CD14-positive monocyte (primary cell): ENCODE results near the gene PLCH1. TPM values are rescaled to one million over a fixed set of nuclear protein-coding genes. Genes with fewer than 3 reads are reported as not detected.

Source experiments
- DNase-seq, 3 donors: peaks; one replicate each; pipeline ENCODE4 v3.0.0-alpha.2; 2011 to 2022
- H2AFZ ChIP-seq: 2 replicates; pipeline ENCODE4 v1.6.0; 2012; ENCODE audit warnings: mild to moderate bottlenecking, low read depth, low read length, inconsistent platforms; ENCODE audit not compliant: insufficient read depth, poor library complexity, severe bottlenecking
- H3K27ac ChIP-seq, 2 donors: 1 replicate in 1 of 2; 2 replicates in 1 of 2; pipeline ENCODE4 v1.5.1; 2012 to 2013; ENCODE audit warnings: low read length in 2 of 2, control low read depth in 1 of 2, inconsistent platforms in 1 of 2, low read depth in 1 of 2, mild to moderate bottlenecking in 1 of 2
- H3K27me3 ChIP-seq, 2 donors: one replicate each; pipeline versions ENCODE4 v1.6.0 to v1.6.1; 2011 to 2013; ENCODE audit warnings: low read length in 2 of 2; ENCODE audit not compliant: control insufficient read depth in 2 of 2, insufficient read depth in 2 of 2
- H3K36me3 ChIP-seq, 2 donors: replicated peaks in 1 of 2; 1 replicate in 1 of 2; 2 replicates in 1 of 2; pipeline versions ENCODE4 v1.5.1 to v1.6.1; 2012 to 2013; ENCODE audit warnings: low read length in 2 of 2, control low read depth in 1 of 2, inconsistent platforms in 1 of 2, mild to moderate bottlenecking in 1 of 2; ENCODE audit not compliant: insufficient read depth in 2 of 2, control insufficient read depth in 1 of 2
- H3K4me1 ChIP-seq, 2 donors: 1 replicate in 1 of 2; 2 replicates in 1 of 2; pipeline versions ENCODE4 v1.5.1 to v1.6.1; 2012 to 2013; ENCODE audit warnings: low read length in 2 of 2, control low read depth in 1 of 2, inconsistent platforms in 1 of 2, mild to moderate bottlenecking in 1 of 2, moderate library complexity in 1 of 2; ENCODE audit not compliant: insufficient read depth in 2 of 2, control insufficient read depth in 1 of 2
- H3K4me2 ChIP-seq: replicated peaks from 2 replicates; pipeline ENCODE3; 2012; ENCODE audit warnings: low read length, moderate library complexity, mild to moderate bottlenecking; ENCODE audit not compliant: poor library complexity, severe bottlenecking; ENCODE audit errors: extremely low read depth
- H3K4me3 ChIP-seq, 3 experiments: fragments of 200-600 bp in 1 of 3; sonication (generic) in 1 of 3; replicated peaks in 1 of 3; 1 replicate in 2 of 3; 2 replicates in 1 of 3; pipeline ENCODE4 v1.5.1; 2011 to 2013; ENCODE audit warnings: low read length in 3 of 3, mild to moderate bottlenecking in 3 of 3, control low read depth in 2 of 3, low read depth in 2 of 3, inconsistent platforms in 1 of 3, moderate library complexity in 1 of 3
- H3K79me2 ChIP-seq: 2 replicates; pipeline ENCODE4 v1.6.0; 2012; ENCODE audit warnings: mild to moderate bottlenecking, control low read depth, inconsistent platforms, low read length, moderate library complexity; ENCODE audit not compliant: insufficient read depth
- H3K9ac ChIP-seq: 2 replicates; pipeline ENCODE4 v1.6.0; 2017; ENCODE audit warnings: low read length, mild to moderate bottlenecking; ENCODE audit not compliant: insufficient read depth, poor library complexity, severe bottlenecking
- H3K9me3 ChIP-seq, 2 donors: replicated peaks in 1 of 2; 1 replicate in 1 of 2; 2 replicates in 1 of 2; pipeline versions ENCODE4 v1.5.1 to v1.6.1; 2012 to 2013; ENCODE audit warnings: low read length in 2 of 2, control low read depth in 1 of 2; ENCODE audit not compliant: control insufficient read depth in 1 of 2, insufficient read depth in 1 of 2
- H4K20me1 ChIP-seq: 2 replicates; pipeline ENCODE4 v1.6.0; 2012; ENCODE audit warnings: mild to moderate bottlenecking, low read length, control low read depth, moderate library complexity; ENCODE audit not compliant: insufficient read depth
- H3K27ac Mint-ChIP-seq, 7 donors: one replicate each; pipeline ENCODE4 v1.8.0; 2020; ENCODE audit warnings: mild to moderate bottlenecking in 7 of 7, mixed read lengths in 7 of 7, moderate library complexity in 6 of 7, inconsistent platforms in 2 of 7
- H3K27me3 Mint-ChIP-seq, 3 donors: one replicate each; pipeline ENCODE4 v1.8.0; 2021 to 2022; ENCODE audit warnings: low read depth in 3 of 3, mild to moderate bottlenecking in 3 of 3, mixed read lengths in 3 of 3, moderate library complexity in 3 of 3, inconsistent platforms in 1 of 3
- H3K36me3 Mint-ChIP-seq, 2 donors: one replicate each; pipeline ENCODE4 v1.8.0; 2020; ENCODE audit warnings: mixed read lengths in 2 of 2, inconsistent platforms in 1 of 2, mild to moderate bottlenecking in 1 of 2
- H3K4me1 Mint-ChIP-seq: one replicate; pipeline ENCODE4 v1.8.0; 2020; ENCODE audit warnings: mild to moderate bottlenecking, mixed read lengths
- H3K4me3 Mint-ChIP-seq, 2 donors: one replicate each; pipeline ENCODE4 v1.8.0; 2020; ENCODE audit warnings: mild to moderate bottlenecking in 2 of 2, mixed read lengths in 2 of 2, moderate library complexity in 1 of 2
- H3K9me3 Mint-ChIP-seq, 7 donors: one replicate each; pipeline ENCODE4 v1.8.0; 2020 to 2022; ENCODE audit warnings: mixed read lengths in 7 of 7, mild to moderate bottlenecking in 6 of 7, moderate library complexity in 6 of 7, inconsistent platforms in 2 of 7
- WGBS: methylation state at CpG from one replicate; pipeline ENCODE4 v1.1.5; 2013; ENCODE audit warnings: missing lambda C conversion rate; ENCODE audit not compliant: insufficient coverage; 5-methylcytosine and 5-hydroxymethylcytosine counted together
- intact Hi-C, 2 donors: fragments of 100-400 bp; cut with micrococcal nuclease; formaldehyde crosslinking; loops; one replicate each; pipeline versions ENCODE4 v1.15.0 to v1.15.1; 2023
- polyA plus RNA-seq, 3 donors: library from polyadenylated mRNA; depleted of rRNA in 1 of 3; unstranded in 2 of 3; stranded (reverse) in 1 of 3; fragments of 300-500 nt in 2 of 3; fragments of >200 nt in 1 of 3; fragmentation: Illumina TruSeq in 2 of 3; gene quantifications; 1 replicate in 2 of 3; 2 replicates in 1 of 3; pipeline ENCODE4 v1.2.3, GENCODE V29; 2012 to 2021
- TF ChIP-seq, protein P1 (sequence below): fragments of 200-600 bp; IDR thresholded peaks from one replicate; pipeline ENCODE4 v1.8.0; 2022; ENCODE audit warnings: antibody characterized with exemption, mild to moderate bottlenecking

Gene PLCH1
- polyA plus RNA-seq, 3 donors: not detected

- Mint-ChIP-seq H3K9me3 (peaks cover 6 to 28% (median 17%) of the 10 kb centered on the region in 7 donors), H3K36me3 (no peaks in the 10 kb centered on the region), H3K4me1 (no peaks in the 10 kb centered on the region), H3K27me3 (peaks cover 0 to 1% (median 1%) of the 10 kb centered on the region in 3 donors), H3K4me3 (no peak overlapping the region), H3K27ac (no peak overlapping the region)
- no peaks in the 10 kb centered on the region for H3K4me1 ChIP-seq
- H3K4me3 ChIP-seq: no peak overlapping the region
- H3K79me2 ChIP-seq: no peaks in the 10 kb centered on the region
- no peak overlapping the region for H3K9ac ChIP-seq
- H3K27ac ChIP-seq: no peak overlapping the region
- H4K20me1 ChIP-seq: no peaks in the 10 kb centered on the region
- H3K27me3 ChIP-seq: no peaks in the 10 kb centered on the region
- DNase-seq: no peak
- no peak overlapping the region for H2AFZ ChIP-seq
- H3K4me2 ChIP-seq: no peak overlapping the region
- peaks cover 0 to 8% of the 10 kb centered on the region in 2 donors for H3K9me3 ChIP-seq
- TF ChIP-seq, protein P1, sequence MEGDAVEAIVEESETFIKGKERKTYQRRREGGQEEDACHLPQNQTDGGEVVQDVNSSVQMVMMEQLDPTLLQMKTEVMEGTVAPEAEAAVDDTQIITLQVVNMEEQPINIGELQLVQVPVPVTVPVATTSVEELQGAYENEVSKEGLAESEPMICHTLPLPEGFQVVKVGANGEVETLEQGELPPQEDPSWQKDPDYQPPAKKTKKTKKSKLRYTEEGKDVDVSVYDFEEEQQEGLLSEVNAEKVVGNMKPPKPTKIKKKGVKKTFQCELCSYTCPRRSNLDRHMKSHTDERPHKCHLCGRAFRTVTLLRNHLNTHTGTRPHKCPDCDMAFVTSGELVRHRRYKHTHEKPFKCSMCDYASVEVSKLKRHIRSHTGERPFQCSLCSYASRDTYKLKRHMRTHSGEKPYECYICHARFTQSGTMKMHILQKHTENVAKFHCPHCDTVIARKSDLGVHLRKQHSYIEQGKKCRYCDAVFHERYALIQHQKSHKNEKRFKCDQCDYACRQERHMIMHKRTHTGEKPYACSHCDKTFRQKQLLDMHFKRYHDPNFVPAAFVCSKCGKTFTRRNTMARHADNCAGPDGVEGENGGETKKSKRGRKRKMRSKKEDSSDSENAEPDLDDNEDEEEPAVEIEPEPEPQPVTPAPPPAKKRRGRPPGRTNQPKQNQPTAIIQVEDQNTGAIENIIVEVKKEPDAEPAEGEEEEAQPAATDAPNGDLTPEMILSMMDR: no peak
- intact Hi-C loops: no loop called here
- H3K36me3 ChIP-seq: no peaks in the 10 kb centered on the region
Measured at GRCh38 chr3:155528579-155528978, 216.3 kb downstream of the PLCH1 start.

GRCh38 chr3:155525324-155525833, 219.5 kb downstream of the PLCH1 start:
- Histone ChIP-seq H3K27me3 (no peaks in the 10 kb centered on the region), H3K4me2 (no peak overlapping the region), H3K9ac (no peak overlapping the region), H3K36me3 (no peaks in the 10 kb centered on the region), H2AFZ (no peak overlapping the region), H3K4me1 (no peaks in the 10 kb centered on the region), H4K20me1 (no peaks in the 10 kb centered on the region), H3K79me2 (no peaks in the 10 kb centered on the region), H3K4me3 (no peak overlapping the region), H3K9me3 (no peaks in the 10 kb centered on the region), H3K27ac (no peak overlapping the region)
- Mint-ChIP-seq H3K36me3 (no peaks in the 10 kb centered on the region), H3K27ac (no peak overlapping the region), H3K27me3 (peaks cover 0 to 1% (median 0%) of the 10 kb centered on the region in 3 donors), H3K4me1 (no peaks in the 10 kb centered on the region), H3K4me3 (no peak overlapping the region), H3K9me3 (peaks cover under 1 to 8% (median 3%) of the 10 kb centered on the region in 7 donors)
- whole genome bisulfite sequencing: no CpG with 5 or more reads among the region's 5 CpGs
- no peak for DNase-seq
- TF ChIP-seq, protein P1: no peak
- intact Hi-C loops: no loop called here
